T-helper 2 cell treated with Interferon-gamma antibody and Interleukin-4, amounts not matched to agents 5 μg/mL and 100 μg/mL, for 36 hours (primary cell): ENCODE measurements around the gene SOX9.

Source experiments
- DNase-seq: peaks from one replicate; pipeline ENCODE4 v3.0.0; 2021; ENCODE audit warnings: low spot score
- H3K27ac Mint-ChIP-seq: one replicate; pipeline ENCODE4 v1.8.0; 2021; ENCODE audit warnings: mild to moderate bottlenecking, mixed read lengths
- H3K27me3 Mint-ChIP-seq: one replicate; pipeline ENCODE4 v1.8.0; 2021; ENCODE audit warnings: low read depth, mixed read lengths
- H3K36me3 Mint-ChIP-seq: one replicate; pipeline ENCODE4 v1.8.0; 2021; ENCODE audit warnings: low read depth, mixed read lengths
- H3K4me1 Mint-ChIP-seq: one replicate; pipeline ENCODE4 v1.8.0; 2021; ENCODE audit warnings: low read depth, mixed read lengths
- H3K4me3 Mint-ChIP-seq: one replicate; pipeline ENCODE4 v1.8.0; 2022; ENCODE audit warnings: mild to moderate bottlenecking, moderate library complexity, mixed read lengths
- H3K9me3 Mint-ChIP-seq: one replicate; pipeline ENCODE4 v1.8.0; 2021; ENCODE audit warnings: mixed read lengths

The SOX9 gene

GRCh38 chr17:72117535-72118334, 3.1 kb upstream of the SOX9 start:
- DNase-seq = no peak
- Mint-ChIP-seq H3K4me1 (no peaks in the 10 kb centered on the region), H3K36me3 (no peaks in the 10 kb centered on the region), H3K9me3 (no peaks in the 10 kb centered on the region), H3K27ac (no peak overlapping the region), H3K27me3 (peaks cover 73% of the 10 kb centered on the region), H3K4me3 (no peak overlapping the region)

GRCh38 chr17:72118335-72119076, 2.3 kb upstream of the SOX9 start:
- Mint-ChIP-seq H3K4me3 (no peak overlapping the region), H3K36me3 (no peaks in the 10 kb centered on the region), H3K9me3 (no peaks in the 10 kb centered on the region), H3K27me3 (peaks cover 79% of the 10 kb centered on the region), H3K4me1 (no peaks in the 10 kb centered on the region), H3K27ac (peak overlapping the region; percentile 50)
- no peak for DNase-seq

- H3K4me1 Mint-ChIP-seq = no peaks in the 10 kb centered on the region
- H3K27me3 Mint-ChIP-seq = peaks cover 81% of the 10 kb centered on the region
- DNase-seq = no peak
Observed at GRCh38 chr17:72119077-72119872, 1.5 kb upstream of the SOX9 start.

GRCh38 chr17:72119873-72120641, 763 bp upstream of the SOX9 start:
- DNase-seq = no peak
- Mint-ChIP-seq H3K27ac (peak overlapping the region; percentile 52), H3K4me1 (no peaks in the 10 kb centered on the region), H3K27me3 (peaks cover 84% of the 10 kb centered on the region), H3K4me3 (no peak overlapping the region), H3K9me3 (no peaks in the 10 kb centered on the region), H3K36me3 (no peaks in the 10 kb centered on the region)

More at GRCh38 chr17:72119077-72119872, 1.5 kb upstream of the SOX9 start:
- peak overlapping the region; percentile 12 for H3K27ac Mint-ChIP-seq
- no peaks in the 10 kb centered on the region for H3K36me3 Mint-ChIP-seq
- H3K4me3 Mint-ChIP-seq = no peak overlapping the region
- H3K9me3 Mint-ChIP-seq = no peaks in the 10 kb centered on the region

- no peaks in the 10 kb centered on the region for H3K36me3 Mint-ChIP-seq
- DNase-seq = no peak
- peaks cover 75% of the 10 kb centered on the region for H3K27me3 Mint-ChIP-seq
- no peaks in the 10 kb centered on the region for H3K4me1 Mint-ChIP-seq
- no peaks in the 10 kb centered on the region for H3K9me3 Mint-ChIP-seq
- peak overlapping the region; percentile 55 for H3K27ac Mint-ChIP-seq
- H3K4me3 Mint-ChIP-seq = no peak overlapping the region
Observed at GRCh38 chr17:72121164-72122009, 567 bp downstream of the SOX9 start.

- no peaks in the 10 kb centered on the region for H3K36me3 Mint-ChIP-seq
- H3K4me3 Mint-ChIP-seq = no peak overlapping the region
- H3K27ac Mint-ChIP-seq = peak overlapping the region; percentile 55
- no peak for DNase-seq
- no peaks in the 10 kb centered on the region for H3K4me1 Mint-ChIP-seq
- H3K9me3 Mint-ChIP-seq = no peaks in the 10 kb centered on the region
- H3K27me3 Mint-ChIP-seq = peaks cover 67% of the 10 kb centered on the region
Observed at GRCh38 chr17:72122010-72122764, 1.4 kb downstream of the SOX9 start.

GRCh38 chr17:72122765-72123529, 2.1 kb downstream of the SOX9 start:
- Mint-ChIP-seq H3K27me3 (peaks cover 61% of the 10 kb centered on the region), H3K4me1 (no peaks in the 10 kb centered on the region), H3K9me3 (no peaks in the 10 kb centered on the region), H3K4me3 (no peak overlapping the region), H3K27ac (peak overlapping the region; percentile 58), H3K36me3 (no peaks in the 10 kb centered on the region)
- no peak for DNase-seq

- no peaks in the 10 kb centered on the region for H3K4me1 Mint-ChIP-seq
- H3K9me3 Mint-ChIP-seq = no peaks in the 10 kb centered on the region
- DNase-seq = no peak
- H3K27me3 Mint-ChIP-seq = peaks cover 53% of the 10 kb centered on the region
- no peaks in the 10 kb centered on the region for H3K36me3 Mint-ChIP-seq
- H3K4me3 Mint-ChIP-seq = no peak overlapping the region
- peak overlapping the region; percentile 27 for H3K27ac Mint-ChIP-seq
Observed at GRCh38 chr17:72123530-72124437, 3.0 kb downstream of the SOX9 start.

- DNase-seq = no peak
- Mint-ChIP-seq H3K9me3 (no peaks in the 10 kb centered on the region), H3K36me3 (no peaks in the 10 kb centered on the region), H3K4me3 (no peak overlapping the region), H3K27me3 (peaks cover 48% of the 10 kb centered on the region), H3K27ac (peak overlapping the region; percentile 27), H3K4me1 (no peaks in the 10 kb centered on the region)
Observed at GRCh38 chr17:72124438-72124775, 3.6 kb downstream of the SOX9 start.

- DNase-seq = no peak
- peaks cover 41% of the 10 kb centered on the region for H3K27me3 Mint-ChIP-seq
- H3K27ac Mint-ChIP-seq = no peak overlapping the region
- H3K9me3 Mint-ChIP-seq = no peaks in the 10 kb centered on the region
- no peaks in the 10 kb centered on the region for H3K36me3 Mint-ChIP-seq
- H3K4me1 Mint-ChIP-seq = no peaks in the 10 kb centered on the region
- no peak overlapping the region for H3K4me3 Mint-ChIP-seq
Observed at GRCh38 chr17:72125226-72125651, 4.4 kb downstream of the SOX9 start.

- no peaks in the 10 kb centered on the region for H3K9me3 Mint-ChIP-seq
- H3K27me3 Mint-ChIP-seq = peaks cover 37% of the 10 kb centered on the region
- no peak for DNase-seq
- no peaks in the 10 kb centered on the region for H3K4me1 Mint-ChIP-seq
- no peaks in the 10 kb centered on the region for H3K36me3 Mint-ChIP-seq
- H3K4me3 Mint-ChIP-seq = no peak overlapping the region
- H3K27ac Mint-ChIP-seq = no peak overlapping the region
Observed at GRCh38 chr17:72125742-72126141, 4.9 kb downstream of the SOX9 start.
